Neural progenitor cell (in vitro differentiated cells): ENCODE results near the gene CYP26B1.

Experiments used
- EZH2phosphoT487 ChIP-seq: fragments of 200-600 bp; sonication (generic); IDR thresholded peaks from 2 replicates; pipeline ENCODE4 v1.6.1; 2017; ENCODE audit warnings: antibody characterized with exemption
- TF ChIP-seq, protein P1 (sequence below): fragments of 200-600 bp; sonication (generic); IDR thresholded peaks from 2 replicates; pipeline ENCODE4 v1.5.1; 2017; ENCODE audit warnings: antibody characterized with exemption, mild to moderate bottlenecking

GRCh38 chr2:72103690-72104089 lies 44.0 kb downstream of the CYP26B1 start:
- TF ChIP-seq, protein P1, sequence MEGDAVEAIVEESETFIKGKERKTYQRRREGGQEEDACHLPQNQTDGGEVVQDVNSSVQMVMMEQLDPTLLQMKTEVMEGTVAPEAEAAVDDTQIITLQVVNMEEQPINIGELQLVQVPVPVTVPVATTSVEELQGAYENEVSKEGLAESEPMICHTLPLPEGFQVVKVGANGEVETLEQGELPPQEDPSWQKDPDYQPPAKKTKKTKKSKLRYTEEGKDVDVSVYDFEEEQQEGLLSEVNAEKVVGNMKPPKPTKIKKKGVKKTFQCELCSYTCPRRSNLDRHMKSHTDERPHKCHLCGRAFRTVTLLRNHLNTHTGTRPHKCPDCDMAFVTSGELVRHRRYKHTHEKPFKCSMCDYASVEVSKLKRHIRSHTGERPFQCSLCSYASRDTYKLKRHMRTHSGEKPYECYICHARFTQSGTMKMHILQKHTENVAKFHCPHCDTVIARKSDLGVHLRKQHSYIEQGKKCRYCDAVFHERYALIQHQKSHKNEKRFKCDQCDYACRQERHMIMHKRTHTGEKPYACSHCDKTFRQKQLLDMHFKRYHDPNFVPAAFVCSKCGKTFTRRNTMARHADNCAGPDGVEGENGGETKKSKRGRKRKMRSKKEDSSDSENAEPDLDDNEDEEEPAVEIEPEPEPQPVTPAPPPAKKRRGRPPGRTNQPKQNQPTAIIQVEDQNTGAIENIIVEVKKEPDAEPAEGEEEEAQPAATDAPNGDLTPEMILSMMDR, result no peak
- no peak for TF ChIP-seq EZH2phosphoT487
